Mammary epithelial cell (primary cell): ENCODE data around the gene CEP152.

Experiments used
- EZH2 ChIP-seq: IDR thresholded peaks from 2 replicates; pipeline ENCODE4 v1.6.1; 2012; ENCODE audit warnings: low read length, inconsistent platforms, borderline replicate concordance
- TF ChIP-seq, protein P1 (sequence below), 2 donors: IDR thresholded peaks in 1 of 2; conservative IDR thresholded peaks in 1 of 2; 2 replicates each; pipeline ENCODE4 v1.5.1; 2011 to 2012; ENCODE audit warnings: inconsistent platforms in 2 of 2, low read length in 2 of 2, mild to moderate bottlenecking in 2 of 2, control low read depth in 1 of 2, low read depth in 1 of 2; ENCODE audit not compliant: insufficient read depth in 1 of 2; ENCODE audit errors: extremely low read depth in 1 of 2

DNA sequence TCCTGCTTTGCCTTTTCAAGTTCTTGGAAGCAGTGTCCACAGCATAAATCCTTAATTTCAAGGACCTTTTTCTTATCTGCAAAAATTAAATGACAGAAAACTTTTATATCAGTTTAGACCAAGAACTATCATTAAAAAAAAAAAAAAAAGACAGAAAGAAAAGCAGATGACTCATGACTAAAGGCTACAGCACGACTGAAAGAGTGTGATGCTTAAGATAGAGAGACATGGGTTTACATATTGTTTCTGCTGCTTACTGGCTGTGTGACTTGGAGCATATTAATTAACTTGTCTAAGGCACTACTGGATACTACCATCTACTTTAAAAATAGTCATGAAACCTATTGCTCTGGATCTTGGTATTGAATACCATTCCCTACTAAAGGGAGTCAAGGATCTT lies 62.3 kb downstream of the CEP152 start:
- TF ChIP-seq, protein P1, sequence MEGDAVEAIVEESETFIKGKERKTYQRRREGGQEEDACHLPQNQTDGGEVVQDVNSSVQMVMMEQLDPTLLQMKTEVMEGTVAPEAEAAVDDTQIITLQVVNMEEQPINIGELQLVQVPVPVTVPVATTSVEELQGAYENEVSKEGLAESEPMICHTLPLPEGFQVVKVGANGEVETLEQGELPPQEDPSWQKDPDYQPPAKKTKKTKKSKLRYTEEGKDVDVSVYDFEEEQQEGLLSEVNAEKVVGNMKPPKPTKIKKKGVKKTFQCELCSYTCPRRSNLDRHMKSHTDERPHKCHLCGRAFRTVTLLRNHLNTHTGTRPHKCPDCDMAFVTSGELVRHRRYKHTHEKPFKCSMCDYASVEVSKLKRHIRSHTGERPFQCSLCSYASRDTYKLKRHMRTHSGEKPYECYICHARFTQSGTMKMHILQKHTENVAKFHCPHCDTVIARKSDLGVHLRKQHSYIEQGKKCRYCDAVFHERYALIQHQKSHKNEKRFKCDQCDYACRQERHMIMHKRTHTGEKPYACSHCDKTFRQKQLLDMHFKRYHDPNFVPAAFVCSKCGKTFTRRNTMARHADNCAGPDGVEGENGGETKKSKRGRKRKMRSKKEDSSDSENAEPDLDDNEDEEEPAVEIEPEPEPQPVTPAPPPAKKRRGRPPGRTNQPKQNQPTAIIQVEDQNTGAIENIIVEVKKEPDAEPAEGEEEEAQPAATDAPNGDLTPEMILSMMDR (conservative IDR thresholded peaks at IDR 0.05 in 1 of 2, IDR thresholded peaks at IDR 0.05 in 1 of 2; ENCODE audit: extremely low read depth in 1 of 2, insufficient read depth in 1 of 2, low read depth in 1 of 2, low read length in 2 of 2) = no peak
- no peak for TF ChIP-seq EZH2
